HG03045 (cell line): ENCODE data around the gene IRF4.

ENCODE experiments used
- ATAC-seq: cut with Tn5 transposase; IDR thresholded peaks from one replicate; pipeline ENCODE4 v1.9.1; 2021; ENCODE audit warnings: mild to moderate bottlenecking, moderate library complexity; ENCODE audit not compliant: unreplicated experiment

Gene IRF4

GRCh38 chr6:453152-453551 lies 61.6 kb downstream of the IRF4 start:
- no peak for ATAC-seq

- no peak for ATAC-seq
Measured at GRCh38 chr6:454148-454991, 62.8 kb downstream of the IRF4 start.

DNA sequence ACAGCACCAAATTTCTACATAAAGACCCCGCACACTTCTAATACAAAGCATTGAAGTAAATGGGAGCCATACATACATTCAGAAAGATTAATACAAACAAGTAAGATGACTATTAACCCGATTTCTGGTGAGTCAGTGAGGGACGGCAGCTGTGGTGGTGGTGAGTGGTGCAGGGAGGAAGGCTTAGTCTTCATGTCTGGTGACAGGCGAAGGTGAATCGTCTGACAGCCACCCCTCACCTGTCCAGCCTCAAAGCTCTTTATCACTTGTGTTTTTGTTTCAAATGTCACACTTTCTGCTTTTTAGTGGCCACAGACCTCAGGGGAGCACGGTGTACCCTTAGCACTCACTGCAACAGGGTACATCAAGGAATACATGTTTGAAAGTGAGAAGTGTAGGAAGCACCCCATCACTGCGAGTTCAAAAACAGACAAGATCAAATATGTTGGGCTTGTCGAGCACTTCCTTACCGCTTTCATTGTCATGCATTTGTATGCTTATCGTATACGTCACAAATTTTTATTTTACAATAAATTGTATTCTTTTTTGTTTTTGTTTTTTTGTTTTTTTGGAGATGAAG lies 63.5 kb downstream of the IRF4 start:
- ATAC-seq, result no peak

DNA sequence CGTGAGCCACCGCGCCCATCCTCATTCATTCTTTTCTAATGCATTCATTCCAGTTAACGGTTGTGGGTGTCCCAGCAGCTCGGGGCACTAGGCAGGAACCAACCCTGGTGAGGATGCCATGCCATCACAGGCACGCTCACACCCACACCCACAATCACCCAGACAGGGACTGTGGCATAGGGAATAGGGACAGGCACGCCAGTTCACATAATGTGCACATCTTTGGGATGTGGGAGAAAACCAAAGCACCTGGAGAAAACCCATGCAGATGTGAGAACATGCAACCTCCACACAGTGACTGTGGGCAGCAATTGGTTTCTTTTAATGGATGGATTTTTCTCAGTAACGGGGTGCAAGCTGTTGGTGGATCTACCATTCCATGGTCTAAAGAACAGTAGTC lies 64.3 kb downstream of the IRF4 start:
- no peak for ATAC-seq

DNA sequence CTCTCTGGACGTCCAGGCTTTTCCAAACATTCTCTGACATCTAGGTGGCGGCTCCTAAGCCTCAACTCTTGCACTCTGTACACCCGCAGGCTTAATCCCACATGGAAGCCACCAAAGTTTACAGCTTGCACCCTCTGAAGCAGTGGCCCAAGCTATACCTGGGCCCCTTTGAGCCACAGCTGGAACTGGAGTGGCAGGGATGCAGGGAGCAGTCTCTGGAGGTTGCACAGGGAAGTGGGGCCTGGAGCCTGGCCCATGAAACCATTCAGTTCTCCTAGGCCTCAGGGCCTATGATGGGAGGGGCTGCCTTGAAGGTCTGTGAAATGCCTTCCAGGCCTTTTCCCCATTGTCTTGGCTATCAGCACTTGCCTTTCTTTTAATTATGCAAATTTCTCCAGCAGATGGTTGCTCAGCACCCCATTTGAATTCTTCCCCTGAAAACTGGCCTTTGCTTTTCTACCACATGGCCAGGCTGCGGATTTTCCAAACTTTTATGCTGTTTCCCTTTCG lies 64.9 kb downstream of the IRF4 start:
- ATAC-seq, result no peak

- no peak for ATAC-seq
Measured at GRCh38 chr6:456887-457286, 65.3 kb downstream of the IRF4 start.
